NK-92 treated with Interleukin-12 subunit alpha and Interleukin-12 subunit beta, amount 100 ng/mL, for 24 hours (cell line): ENCODE results near the gene GFOD2.
A peak's percentile ranks its signal among the peaks of the same experiment; 100 is the strongest.
"Not testable (repeated sequence)": the region's sequence is repeated elsewhere in the genome, so short reads cannot be mapped to it uniquely, and the experiment has no call there.

Experiments used
- DNase-seq: peaks from one replicate; lab custom pipeline; 2025; lab: John Stamatoyannopoulos, UW

GFOD2 gene, protein sequence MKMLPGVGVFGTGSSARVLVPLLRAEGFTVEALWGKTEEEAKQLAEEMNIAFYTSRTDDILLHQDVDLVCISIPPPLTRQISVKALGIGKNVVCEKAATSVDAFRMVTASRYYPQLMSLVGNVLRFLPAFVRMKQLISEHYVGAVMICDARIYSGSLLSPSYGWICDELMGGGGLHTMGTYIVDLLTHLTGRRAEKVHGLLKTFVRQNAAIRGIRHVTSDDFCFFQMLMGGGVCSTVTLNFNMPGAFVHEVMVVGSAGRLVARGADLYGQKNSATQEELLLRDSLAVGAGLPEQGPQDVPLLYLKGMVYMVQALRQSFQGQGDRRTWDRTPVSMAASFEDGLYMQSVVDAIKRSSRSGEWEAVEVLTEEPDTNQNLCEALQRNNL

DNA sequence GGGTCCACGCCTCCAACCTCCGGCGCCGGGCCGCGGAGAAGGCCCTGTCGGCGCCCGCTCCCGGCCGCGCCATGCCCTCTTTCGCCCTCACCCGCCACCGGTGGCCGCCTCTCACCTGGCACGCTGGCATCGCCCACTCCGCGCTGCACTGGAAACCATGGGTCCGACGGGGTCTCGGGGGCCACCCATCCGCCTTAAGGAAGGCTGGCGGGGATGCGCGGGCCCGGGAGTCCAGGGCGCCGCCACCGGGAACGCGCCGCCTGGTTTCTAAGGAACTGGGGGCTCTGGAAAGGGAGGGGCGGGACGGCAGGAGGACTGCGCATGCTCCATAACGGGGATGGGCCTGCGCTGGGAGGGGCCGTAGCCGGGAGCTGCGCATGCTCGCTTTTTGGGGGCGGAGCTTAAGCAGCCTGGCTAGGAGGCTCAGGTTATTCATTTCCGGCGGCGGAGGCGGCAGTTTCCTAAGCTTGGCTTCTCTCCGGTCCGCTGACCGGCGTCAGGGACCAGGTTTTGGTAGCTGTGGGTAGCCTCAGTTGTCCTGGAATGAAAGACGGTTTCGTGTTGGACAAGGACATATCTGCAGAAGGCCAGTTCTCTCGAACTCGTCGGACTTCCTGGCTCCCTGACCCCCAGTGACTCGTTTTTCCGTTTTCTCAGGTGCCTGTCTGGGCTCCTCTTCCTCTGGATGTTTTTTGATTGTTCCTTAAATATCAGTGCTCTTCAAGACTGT is at the start of gene GFOD2:
Gene GFOD2, minus strand, starts transcription at position 269 of the 730 bp plus-strand sequence. CDS start 33,601 bp downstream, outside the sequence.
- DNase-seq, result peak; percentile 93

- DNase-seq, result no peak
Measured at GRCh38 chr16:67767953-67768352, 48.8 kb upstream of the GFOD2 start.

DNA sequence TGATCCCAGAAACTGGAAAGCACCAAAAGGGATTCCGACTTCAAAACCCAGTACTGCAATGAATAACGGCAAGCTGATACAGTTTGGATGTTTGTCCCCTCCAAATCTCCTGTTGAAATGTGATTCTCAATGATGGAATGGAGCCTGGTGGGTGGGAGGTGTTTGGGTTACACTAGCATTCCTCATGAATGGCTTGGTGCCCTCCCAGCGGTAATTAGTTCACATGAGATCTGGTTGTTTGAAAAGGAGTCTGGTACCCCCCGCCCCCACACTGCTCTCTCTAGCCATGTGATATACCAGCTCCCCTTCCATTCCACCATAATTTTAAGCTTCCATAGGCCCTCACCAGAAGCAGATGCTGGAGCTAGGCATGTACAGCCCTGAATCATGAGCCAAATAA is 47.2 kb upstream of the GFOD2 start:
- no peak for DNase-seq

GRCh38 chr16:67764158-67764667 is 45.1 kb upstream of the GFOD2 start:
- no peak for DNase-seq

DNA sequence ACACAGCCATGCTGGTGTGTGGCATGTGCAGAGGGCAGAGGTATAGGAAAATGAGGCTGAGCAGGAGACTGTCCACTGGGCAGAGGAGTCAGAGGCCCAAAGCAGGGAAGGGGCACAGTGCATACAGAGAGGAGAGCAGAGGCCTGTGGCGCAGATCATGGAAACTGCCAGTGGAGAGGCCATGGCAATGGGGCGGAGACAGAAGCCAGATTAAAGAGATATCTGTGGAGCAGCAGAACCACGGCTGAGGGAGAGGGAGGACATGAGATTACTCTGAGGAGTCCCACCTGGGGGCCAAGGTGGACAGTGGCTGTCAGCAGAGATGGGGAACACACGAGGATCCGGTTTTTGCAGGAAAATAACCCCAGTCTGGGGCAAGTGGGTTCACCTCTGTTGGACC is 44.0 kb upstream of the GFOD2 start:
- no peak for DNase-seq

DNA sequence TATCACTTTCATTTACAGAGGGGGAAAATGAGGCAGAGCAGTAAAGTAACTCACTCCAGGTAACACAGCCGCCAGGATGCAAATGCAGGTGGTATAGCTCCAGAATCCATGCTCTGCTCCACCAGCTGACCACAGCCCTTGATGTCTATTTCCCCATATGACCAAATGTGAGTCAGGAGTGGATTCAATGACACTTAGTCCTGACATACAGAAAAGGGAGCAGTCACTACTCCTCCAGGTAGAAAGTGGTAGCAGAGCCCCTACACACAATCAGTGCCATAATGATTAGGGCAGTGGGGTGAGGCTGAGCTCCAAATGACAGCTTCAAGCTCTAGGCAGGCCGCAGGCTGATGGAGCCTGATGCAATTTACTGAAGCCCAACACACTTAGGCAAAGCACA is 43.3 kb upstream of the GFOD2 start:
- DNase-seq, result no peak

DNA sequence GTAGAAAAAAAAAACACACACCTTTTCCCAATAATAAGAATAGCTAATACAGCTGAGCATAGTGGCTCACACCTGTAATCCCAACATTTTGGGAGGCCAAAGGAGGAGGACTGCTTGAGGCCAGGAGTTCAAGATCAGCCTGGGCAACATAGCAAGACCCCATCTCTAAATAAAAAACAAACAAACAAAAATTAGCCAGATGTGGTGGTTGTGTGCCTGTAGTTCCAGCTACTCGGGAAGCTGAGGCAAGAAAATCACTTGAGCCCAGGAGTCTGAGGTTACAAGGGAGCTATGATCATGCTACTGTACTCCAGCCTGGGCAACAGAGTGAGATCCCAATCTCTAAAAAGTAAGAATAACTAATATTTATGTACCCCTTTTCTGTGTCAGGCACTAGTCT is 42.8 kb upstream of the GFOD2 start:
- DNase-seq, result no peak

GRCh38 chr16:67760956-67761230 is 41.8 kb upstream of the GFOD2 start:
- no peak for DNase-seq

DNA sequence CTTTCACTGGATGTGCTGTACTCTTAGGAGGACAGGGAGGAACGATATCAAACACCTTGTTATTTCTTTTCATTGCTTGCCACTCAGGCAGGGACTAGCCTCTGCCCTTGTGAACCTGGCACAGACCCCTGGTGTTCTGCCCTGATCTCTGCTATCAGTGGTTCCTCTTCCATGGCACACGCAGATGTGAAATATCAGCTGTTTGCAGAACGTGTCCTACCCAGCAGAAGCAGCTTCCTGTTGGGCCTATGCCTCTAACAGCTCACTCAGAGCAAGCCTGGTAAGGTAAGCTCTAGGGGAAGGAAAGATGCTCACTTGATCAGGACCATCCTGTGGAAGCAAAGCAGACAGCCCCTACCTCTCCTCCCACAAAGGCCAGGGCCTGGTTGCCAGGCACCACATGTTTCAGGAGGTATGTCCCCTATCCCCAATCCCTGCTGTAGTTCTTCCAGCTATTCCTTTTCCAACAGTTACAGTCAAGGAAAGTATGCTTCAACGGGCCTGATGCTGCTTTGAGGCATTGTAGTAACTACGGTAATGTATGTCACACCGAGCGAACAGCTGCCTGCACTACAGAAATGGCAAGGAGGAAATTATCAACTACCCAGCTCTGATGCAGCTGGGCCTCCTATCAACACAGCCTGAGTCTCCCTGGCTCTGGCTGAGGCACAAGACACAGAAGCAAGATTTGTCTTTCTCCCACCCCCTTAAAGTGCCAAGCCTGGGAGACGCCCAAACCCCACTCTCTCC is 41.3 kb upstream of the GFOD2 start:
- DNase-seq, result no peak

DNA sequence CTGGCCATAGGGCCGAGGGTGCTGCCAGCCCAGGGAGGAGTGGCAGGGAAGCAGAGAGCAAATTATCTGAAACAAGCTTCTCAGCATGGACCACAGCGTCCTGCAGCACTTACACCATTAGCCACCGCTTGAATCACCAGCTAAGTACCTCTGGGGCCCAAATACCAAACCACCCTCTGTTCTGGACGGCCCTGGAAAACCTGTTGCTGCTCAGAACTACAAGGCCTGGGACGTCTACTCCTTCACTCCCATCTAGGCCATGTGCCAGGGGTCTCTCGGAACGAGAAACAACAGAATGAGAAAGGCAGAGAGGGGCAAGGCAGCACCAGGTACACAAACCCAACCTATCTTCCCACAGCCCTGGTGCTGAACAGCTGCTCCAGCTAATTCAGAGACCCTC is 39.9 kb upstream of the GFOD2 start:
- DNase-seq, result no peak

DNA sequence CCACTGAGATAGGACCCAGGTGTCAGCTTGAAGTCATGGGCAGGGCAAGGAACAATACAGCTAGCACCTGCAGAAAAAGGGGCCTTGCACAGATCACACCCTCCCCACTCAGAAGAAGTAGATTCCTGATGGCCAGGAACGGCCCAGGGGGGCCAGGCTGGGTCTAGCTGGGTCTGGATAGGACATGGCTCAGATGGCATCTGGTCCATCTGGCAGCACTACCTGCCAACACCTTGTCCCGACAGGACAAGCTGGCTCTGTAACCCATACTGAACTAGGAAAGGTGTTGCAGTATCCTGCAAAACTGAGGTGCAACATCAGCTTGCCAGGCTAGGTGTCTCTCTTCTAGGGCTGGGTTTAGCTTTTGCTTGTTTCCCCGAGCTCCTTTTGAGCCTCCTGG is 38.9 kb upstream of the GFOD2 start:
- no peak for DNase-seq

GRCh38 chr16:67752641-67753040 is 33.5 kb upstream of the GFOD2 start:
- DNase-seq, result no peak

DNA sequence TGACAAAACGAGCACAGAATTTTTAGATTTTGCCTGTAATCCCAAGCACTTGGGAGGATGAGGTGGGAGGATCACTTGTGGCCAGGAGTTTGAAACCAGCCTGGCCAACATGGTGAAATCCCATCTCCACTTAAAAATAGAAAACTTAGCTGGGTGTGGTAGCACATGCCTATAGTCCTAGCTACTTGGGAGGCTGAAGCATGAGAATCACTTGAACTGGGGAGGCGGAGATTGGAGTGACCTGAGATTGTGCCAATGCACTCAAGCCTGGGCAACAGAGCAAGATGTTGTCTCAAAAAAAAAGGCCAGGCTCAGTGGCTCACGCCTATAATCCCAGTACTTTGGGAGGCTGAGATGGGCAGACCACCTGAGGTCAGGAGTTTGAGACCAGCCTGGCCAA is 32.2 kb upstream of the GFOD2 start:
- DNase-seq, result not testable (repeated sequence)

DNA sequence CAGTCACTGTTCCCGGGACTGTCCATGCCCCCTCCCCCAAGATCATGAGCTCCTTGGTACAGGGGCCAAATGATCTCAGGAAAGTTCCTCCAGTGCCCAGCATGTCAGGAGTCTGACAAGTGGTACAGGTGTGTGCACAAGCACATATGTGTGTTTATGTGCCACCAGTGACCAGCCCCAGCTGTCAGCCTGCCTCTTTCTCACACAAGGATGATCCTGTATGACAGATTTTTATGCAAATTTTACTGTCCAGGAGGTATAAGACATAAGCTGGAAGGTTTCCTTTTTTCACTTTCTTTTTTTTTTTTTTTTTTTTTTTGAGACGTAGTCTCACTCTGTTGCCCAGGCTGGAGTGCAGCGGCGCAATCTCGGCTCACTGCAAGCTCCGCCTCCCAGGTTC is 31.4 kb upstream of the GFOD2 start:
- no peak for DNase-seq

DNA sequence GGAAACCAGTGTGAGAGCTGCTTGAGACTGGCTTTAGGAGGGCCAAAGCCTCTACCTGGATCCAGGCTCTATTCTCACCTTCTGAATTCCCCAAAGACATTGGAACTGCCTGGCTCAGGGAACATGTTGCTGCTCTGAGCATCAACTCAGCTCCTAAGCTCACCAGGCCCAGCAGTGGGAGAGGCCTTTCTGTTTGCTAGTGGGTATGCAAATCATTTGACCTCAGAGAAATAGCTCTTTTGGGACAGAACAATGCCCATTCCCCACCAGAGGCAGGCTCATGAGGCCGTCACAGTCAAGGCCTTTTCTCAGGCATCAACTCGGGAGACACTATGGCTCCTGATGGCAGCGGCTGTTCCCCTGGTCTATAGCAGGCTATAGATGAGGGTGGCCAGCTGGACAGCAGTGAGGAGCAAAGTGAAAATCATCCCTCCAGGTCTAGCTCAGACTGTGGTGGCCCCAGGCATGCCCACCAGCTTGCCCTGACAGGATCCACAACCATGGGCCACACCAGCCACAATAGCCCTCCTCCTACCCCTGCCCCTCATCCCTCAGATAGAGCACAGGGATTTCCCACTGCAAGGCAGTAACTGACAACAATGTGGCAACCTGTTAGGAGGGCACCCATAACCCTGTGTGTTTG is 30.4 kb upstream of the GFOD2 start:
- DNase-seq, result no peak

GRCh38 chr16:67748834-67749233 is 29.7 kb upstream of the GFOD2 start:
- no peak for DNase-seq

- no peak for DNase-seq
Measured at GRCh38 chr16:67746846-67747245, 27.7 kb upstream of the GFOD2 start.

- DNase-seq, result no peak
Measured at GRCh38 chr16:67741118-67741517, 22.0 kb upstream of the GFOD2 start.

DNA sequence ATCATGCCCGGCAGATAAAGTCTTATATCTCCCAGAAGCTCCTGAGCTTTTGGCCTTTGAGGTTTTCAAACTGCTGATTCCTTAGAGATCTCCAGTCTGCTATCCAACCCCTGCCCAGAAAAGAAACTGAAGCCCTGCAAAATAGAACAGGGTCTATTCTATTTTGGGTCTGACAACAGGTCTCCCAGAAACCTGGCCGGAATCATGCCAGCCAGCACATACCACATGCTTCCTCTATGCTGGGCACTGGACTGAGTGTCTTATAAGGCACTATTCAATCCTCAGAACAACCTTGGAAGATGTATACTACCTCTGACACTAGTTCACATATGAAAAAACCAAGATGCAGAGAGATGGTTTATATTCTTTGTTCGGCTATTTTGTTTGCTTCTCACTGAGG is 21.3 kb upstream of the GFOD2 start:
- no peak for DNase-seq

DNA sequence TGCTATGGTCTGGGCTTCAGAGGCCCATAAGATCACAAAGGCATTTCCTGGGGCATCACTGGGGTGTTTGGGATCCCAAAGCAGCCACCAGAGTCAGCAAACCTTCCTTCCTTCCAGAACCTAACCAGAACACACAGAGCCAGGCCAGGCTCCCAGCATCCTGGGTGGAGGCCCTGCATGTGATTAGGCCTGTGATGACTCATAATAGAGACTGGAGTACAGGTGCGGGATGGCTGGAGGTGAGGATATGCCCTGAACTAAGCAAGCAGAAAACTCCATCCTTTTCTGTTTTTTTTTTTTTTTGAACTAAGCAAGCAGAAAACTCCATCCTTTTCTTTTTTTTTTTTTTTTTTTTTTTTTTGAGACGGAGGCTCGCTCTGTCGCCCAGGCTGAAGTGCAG is 17.7 kb upstream of the GFOD2 start:
- DNase-seq, result no peak

DNA sequence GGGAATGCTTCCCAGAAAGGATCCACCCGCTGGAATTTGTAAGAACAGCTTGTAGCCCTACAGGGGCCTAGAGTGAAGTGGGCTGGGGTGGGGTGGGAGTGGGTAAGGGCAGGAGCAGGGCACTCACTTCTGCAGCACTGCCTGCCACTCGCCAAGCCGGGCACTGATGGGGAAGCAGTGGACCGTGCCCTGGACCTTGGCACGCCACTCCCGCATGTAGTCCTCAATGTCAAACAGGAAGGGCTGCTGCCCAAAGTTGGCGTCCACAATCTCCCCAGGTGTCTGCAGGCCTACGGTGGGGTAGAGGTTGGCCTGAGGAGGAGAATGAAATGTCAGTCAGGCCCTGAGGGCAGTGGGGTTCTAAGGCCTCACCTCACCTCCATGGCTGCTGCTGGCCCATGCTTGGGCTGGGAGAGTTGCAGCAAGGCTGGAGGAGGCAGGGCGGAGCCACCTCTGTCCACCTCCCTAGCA is 15.7 kb upstream of the GFOD2 start:
- no peak for DNase-seq
